C4-2B (cell line): ENCODE measurements around the gene MCU.

Experiments used
- ZFX ChIP-seq: fragments of 450-650 bp; IDR thresholded peaks from 2 replicates; pipeline ENCODE4 v1.6.1; 2017
- TF ChIP-seq, protein P1 (sequence below): fragments of 450-650 bp; conservative IDR thresholded peaks from 2 replicates; pipeline ENCODE4 v1.5.1; 2017; ENCODE audit warnings: mild to moderate bottlenecking

GRCh38 chr10:72792288-72792687, 100.3 kb downstream of the MCU start:
- TF ChIP-seq, protein P1, sequence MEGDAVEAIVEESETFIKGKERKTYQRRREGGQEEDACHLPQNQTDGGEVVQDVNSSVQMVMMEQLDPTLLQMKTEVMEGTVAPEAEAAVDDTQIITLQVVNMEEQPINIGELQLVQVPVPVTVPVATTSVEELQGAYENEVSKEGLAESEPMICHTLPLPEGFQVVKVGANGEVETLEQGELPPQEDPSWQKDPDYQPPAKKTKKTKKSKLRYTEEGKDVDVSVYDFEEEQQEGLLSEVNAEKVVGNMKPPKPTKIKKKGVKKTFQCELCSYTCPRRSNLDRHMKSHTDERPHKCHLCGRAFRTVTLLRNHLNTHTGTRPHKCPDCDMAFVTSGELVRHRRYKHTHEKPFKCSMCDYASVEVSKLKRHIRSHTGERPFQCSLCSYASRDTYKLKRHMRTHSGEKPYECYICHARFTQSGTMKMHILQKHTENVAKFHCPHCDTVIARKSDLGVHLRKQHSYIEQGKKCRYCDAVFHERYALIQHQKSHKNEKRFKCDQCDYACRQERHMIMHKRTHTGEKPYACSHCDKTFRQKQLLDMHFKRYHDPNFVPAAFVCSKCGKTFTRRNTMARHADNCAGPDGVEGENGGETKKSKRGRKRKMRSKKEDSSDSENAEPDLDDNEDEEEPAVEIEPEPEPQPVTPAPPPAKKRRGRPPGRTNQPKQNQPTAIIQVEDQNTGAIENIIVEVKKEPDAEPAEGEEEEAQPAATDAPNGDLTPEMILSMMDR = no peak
- no peak for TF ChIP-seq ZFX
